ENCODE data around the gene ZNF345.

The ZNF345 gene

GRCh38 chr19:36851898-36852297 lies 1.2 kb downstream of the ZNF345 start:
- Histone ChIP-seq H3K4me3 (ENCODE audit: low read depth, low read length) (peak overlapping the region; percentile 75), H3K9me3 (no peaks in the 10 kb centered on the region), H3K36me3 (no peaks in the 10 kb centered on the region), H3K4me1 (no peaks in the 10 kb centered on the region), H3K27me3 (no peaks in the 10 kb centered on the region)
- TF ChIP-seq CTCF (IDR thresholded peaks at IDR 0.05; ENCODE audit: low read depth, low read length), result no peak
- DNase-seq, result no peak

- H3K9me3 ChIP-seq, result peaks cover 4% of the 10 kb centered on the region; the same call in 1 of the 2 replicates
- H3K4me1 ChIP-seq, result no peaks in the 10 kb centered on the region
- DNase-seq, result no peak
- no peaks in the 10 kb centered on the region for H3K27me3 ChIP-seq
- no peak overlapping the region for H3K4me3 ChIP-seq (ENCODE audit: low read depth, low read length)
- no peaks in the 10 kb centered on the region for H3K36me3 ChIP-seq
- TF ChIP-seq CTCF (IDR thresholded peaks at IDR 0.05; ENCODE audit: low read depth, low read length), result no peak
Observed at GRCh38 chr19:36876993-36877938, 26.6 kb downstream of the ZNF345 start.

- DNase-seq, result no peak
- Histone ChIP-seq H3K36me3 (peaks cover 20% of the 10 kb centered on the region), H3K9me3 (peaks cover 10% of the 10 kb centered on the region), H3K4me1 (no peaks in the 10 kb centered on the region), H3K4me3 (ENCODE audit: low read depth, low read length) (no peak overlapping the region), H3K27me3 (no peaks in the 10 kb centered on the region)
- no peak for TF ChIP-seq CTCF (IDR thresholded peaks at IDR 0.05; ENCODE audit: low read depth, low read length)
Observed at GRCh38 chr19:36891768-36892357, 41.2 kb downstream of the ZNF345 start.

DNA sequence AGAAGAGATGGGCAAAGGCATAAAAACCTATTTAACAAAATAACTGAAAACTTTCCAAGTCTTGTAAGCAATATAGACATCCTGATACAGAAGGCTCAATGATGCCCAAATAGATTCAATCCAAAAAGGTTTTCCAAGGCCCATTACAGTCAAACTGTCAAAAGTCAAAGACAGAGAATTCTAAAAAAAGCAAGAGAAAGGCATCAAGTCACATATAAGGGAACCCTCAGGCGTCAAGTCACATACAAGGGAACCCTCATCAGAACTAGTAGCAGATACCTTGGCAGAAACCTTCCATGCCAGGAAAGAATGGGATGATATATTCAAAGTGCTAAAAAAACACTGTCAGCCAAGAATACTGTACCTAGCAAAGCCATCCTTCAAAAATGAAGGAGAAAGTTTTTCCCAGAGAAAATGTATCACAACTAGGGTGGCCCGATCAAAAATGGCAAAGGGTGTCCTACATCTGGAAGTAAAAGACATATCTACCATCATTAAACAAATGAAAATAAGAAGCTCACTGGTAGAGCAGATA lies 44.2 kb downstream of the ZNF345 start:
- no peak for TF ChIP-seq CTCF (IDR thresholded peaks at IDR 0.05; ENCODE audit: low read depth, low read length)
- peaks cover 19% of the 10 kb centered on the region for H3K36me3 ChIP-seq
- peaks cover 10% of the 10 kb centered on the region for H3K9me3 ChIP-seq

DNA sequence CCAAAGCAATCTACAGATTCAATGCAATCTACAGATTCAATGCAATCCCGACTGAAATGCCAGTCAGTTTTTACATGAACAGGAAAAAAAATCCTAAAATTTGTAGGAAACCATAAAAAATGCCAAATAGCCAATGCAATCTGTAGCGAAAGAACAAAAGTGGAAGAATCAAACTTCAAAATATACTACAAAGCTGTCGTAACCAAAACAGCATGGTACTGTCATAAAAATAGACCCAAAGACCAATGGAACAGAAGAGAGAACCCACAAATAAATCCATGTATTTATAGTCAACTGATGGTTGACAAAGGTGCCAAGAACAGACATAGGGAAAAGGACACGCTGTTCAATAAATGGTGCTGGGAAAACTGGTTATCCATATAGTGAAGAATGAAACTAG lies 47.7 kb downstream of the ZNF345 start:
- Histone ChIP-seq H3K4me1 (no peaks in the 10 kb centered on the region), H3K9me3 (0 out of 2 replicates have a peak, but pooled peaks cover 5% of the 10 kb centered on the region), H3K27me3 (no peaks in the 10 kb centered on the region), H3K36me3 (no peaks in the 10 kb centered on the region; the same call in none of the 2 replicates), H3K4me3 (ENCODE audit: low read depth, low read length) (no peak overlapping the region)
- no peak for TF ChIP-seq CTCF (IDR thresholded peaks at IDR 0.05; ENCODE audit: low read depth, low read length)
- no peak for DNase-seq

More for the DNA sequence above, 44.2 kb downstream of the ZNF345 start:
- no peaks in the 10 kb centered on the region for H3K4me1 ChIP-seq
- H3K4me3 ChIP-seq (ENCODE audit: low read depth, low read length), result no peak overlapping the region
- no peak for DNase-seq
- no peaks in the 10 kb centered on the region for H3K27me3 ChIP-seq

Data from BE2C (cell line).